DLD1 (cell line): ENCODE results near the gene GJA3.

Source experiments
- in situ Hi-C: cut with HindIII; loops from 2 replicates; pipeline ENCODE4 v1.10.0; 2017; ENCODE audit warnings: low sequenced_read_pairs

Gene GJA3

DNA sequence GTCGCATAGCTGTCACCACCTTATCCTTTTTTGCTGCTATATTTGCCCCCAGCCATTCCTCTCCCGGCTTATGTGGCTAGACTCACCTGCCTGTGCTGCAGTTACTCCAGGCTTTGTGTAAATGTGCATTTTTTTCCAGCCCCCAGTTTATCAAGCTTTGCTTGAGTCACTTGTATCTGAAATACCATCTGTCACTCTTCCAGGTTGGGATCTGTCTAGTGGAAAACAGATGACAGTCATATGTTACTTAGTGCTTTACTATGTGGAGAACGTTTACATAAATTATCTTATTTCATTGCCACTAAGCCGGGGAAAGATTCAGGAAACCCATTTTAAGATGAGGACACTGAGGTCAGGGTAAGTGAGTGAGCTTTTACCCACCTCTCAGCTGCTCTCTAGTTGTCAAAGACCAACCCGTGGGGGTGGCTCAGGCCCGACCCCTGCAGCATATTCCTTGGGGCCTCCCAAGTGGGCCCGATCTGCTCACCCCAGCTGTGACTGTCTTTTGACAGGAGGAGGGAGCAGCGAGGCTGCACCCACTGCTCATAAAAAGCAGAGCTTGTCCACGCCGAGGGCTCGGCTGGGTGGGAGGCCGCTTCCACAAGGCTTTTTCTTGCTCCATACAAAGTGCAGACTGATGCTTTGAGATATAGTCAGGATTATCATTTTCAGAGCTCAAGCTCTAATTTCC is 24.7 kb upstream of the GJA3 start:
- in situ Hi-C loops, result no loop called here

DNA sequence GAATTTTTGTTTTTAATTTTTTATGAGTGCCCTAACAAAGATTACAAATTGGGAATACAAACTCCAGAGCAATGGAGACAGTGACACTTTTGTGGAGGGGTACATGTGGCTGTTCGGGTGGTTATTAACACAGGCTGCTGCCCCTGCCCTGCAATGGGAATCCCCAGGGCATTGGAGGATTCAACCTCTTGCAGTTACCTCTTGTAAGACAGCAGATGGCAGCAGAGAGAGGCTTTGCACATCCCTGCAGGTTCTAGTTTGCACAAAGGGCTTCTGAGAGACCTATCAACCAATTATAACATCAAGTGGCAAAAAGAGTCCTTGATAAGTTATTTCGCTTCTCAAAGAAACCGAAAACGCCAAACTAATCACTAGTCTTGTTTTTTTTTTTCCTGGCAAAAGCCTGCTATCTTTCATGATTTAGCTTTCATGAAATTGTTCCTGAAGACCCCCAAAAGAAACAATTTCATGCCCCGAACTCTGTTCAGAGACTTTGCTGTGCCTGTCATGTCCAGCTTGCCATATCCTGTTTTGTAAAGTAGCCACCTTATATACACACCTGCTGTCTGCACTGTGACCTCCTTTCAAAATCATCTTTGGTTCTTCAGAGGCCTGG is 21.5 kb upstream of the GJA3 start:
- in situ Hi-C loops, result no loop called here

DNA sequence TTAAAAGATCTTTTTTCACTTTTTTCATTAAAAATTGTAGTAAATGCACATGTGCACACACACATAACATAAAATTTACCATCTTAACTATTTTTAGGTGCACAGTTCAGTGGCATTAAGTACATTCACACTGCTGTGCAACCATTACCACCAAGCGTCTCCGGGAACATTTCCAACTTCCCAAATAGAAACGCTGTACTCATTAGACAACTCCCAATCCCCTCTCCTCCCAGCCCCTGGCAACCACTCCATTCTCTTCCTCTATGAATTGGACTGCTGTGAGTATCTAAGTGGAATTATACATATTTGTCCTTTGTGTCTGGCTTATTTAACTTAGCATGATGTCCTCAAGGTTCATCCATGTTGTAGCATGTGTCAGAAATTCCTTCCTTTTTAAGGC is 20.3 kb upstream of the GJA3 start:
- in situ Hi-C loops, result no loop called here

DNA sequence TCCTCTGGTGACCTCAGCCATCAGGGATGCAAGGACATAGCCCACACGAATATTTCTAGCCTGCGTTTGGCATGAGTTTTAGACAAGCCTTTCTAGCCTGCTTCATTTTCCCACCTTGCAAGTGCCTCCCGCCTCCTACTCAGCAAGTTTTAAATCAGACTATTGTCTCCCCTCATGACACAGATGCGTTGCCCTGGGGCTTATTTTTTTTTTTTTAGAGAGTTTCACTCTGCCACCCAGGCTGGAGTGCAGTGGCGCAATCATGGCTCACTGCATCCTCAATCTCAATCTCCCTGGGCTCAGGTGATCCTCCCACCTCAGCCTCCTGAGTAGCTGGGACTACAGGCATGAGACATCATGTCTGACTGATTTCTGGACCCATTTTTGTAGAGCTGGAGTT is 17.3 kb upstream of the GJA3 start:
- in situ Hi-C loops, result no loop called here

DNA sequence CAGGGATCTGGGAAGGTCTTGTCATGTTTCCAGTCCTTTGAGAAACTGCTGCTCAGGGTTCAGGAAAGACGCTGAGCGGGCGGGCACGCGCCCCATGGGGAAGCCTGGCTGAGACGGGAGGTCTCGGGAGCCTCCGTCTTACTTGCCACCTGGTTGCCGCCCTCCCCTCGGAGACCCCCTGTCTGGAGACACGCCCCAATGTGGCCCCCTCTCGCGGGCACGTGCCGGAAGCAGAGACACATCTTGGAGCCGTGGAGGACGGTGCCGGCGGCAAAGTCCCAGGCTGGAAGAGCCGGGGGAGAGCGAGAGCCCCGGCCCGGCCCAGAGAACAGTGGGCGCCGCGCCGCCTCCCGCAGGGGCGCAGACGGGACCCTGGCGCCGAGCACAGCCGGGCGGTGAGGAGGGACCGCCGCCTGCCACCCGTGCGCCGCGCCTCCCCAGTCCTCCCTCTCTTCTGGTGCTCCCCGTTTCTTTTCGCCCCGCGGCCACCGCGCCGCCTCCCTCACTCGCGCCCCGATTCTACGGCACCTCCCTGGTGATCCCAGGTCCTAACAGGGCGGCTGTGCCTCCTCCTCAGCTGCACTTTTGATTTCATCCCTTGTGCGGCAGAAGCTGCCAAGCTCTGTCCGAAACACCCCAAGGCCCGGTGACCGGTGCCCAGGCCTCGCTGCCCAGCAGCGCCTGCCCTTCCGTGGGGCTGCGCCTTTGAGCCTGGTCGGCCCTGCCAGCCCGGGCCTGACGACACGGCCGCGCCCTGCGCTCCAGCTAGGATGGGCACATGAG is 16.4 kb upstream of the GJA3 start:
- in situ Hi-C loops, result no loop called here

DNA sequence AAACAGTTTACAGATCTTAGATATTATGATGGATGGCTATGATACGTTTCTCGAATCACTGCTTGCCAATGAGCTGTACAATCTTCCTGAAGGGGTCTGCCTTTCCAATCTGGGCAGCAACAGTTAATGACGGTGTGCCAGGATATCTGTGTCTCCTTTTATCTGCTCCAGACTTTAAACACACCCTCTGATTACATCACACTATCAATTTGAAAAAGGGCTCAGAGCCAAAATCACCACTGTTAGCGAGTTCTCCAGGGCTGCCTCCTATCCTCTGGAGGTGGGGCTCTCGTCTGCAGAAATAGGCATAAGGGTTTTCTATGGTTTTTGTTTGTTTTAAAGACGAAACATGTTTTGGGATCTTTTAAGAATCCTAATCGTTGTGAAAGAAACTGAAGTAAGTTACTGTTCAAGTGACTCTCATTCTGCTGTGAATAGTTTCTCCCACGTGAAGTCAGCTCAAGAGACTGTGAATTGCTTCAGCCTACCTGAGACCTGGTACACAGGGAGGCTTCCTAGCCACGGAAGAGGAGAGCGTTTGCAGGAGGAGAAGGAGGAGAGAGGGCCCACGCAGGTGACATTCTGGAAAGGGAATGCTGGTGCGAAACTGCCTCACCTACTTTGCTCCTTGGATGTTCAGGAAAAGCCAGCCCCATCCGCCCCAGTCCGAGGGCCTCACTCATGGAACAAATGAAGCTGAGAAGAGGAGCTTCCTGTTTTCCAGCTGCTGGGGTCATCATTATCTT is 15.2 kb upstream of the GJA3 start:
- in situ Hi-C loops, result no loop called here

DNA sequence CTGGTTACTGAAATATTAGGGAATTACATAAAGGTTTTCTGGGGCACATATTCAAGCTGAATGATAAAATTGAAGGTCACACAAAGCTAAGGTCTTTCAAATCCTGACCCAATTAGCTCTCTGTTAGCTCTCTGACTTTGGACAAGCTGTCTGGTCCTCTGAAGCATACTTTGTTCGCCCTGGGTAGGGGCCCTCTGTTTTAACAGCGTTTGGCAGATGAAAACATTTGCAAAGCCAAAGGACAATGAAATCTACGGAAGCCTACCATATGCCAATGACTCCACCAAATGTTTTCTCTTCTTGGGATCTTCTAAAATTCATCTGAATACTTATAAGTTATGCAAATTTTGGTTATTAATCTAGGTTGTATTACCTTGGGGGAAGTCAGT is 14.5 kb upstream of the GJA3 start:
- in situ Hi-C loops, result no loop called here

DNA sequence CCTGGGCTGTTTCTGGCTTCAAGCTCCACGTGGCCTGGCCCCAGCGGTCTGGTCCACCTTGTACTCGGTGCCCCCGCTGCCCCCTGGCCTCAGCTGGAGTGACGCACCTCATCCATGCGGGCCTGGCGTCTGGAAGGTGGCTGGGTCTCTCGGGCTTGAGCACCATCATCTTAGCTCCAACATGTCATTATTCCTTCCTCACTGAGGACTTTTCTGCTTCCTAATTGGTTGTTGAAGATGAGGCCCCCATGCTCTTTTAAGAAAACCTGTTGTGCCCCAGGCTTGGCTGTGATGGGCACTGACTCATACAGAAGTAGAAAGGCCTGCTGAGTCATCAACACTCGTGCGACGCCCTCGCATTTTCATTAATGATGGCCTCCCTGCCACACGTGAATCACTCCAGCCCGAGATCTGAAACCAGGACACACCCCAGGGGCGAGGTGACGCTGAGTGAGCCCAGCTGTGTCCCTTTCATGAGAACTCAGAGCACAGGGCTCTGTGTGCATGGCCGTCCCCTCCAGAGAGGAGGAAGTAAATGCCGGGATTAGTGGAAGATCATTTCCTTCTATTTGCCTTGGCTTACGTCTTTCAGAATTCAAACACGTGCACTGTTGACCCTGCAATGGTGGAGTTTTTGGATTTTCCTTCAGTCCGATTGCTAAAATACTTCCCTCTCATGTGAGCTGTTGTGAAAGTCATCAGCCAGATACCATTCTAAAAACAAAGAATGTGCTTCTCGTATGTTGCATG is 14.0 kb upstream of the GJA3 start:
- in situ Hi-C loops, result no loop called here

DNA sequence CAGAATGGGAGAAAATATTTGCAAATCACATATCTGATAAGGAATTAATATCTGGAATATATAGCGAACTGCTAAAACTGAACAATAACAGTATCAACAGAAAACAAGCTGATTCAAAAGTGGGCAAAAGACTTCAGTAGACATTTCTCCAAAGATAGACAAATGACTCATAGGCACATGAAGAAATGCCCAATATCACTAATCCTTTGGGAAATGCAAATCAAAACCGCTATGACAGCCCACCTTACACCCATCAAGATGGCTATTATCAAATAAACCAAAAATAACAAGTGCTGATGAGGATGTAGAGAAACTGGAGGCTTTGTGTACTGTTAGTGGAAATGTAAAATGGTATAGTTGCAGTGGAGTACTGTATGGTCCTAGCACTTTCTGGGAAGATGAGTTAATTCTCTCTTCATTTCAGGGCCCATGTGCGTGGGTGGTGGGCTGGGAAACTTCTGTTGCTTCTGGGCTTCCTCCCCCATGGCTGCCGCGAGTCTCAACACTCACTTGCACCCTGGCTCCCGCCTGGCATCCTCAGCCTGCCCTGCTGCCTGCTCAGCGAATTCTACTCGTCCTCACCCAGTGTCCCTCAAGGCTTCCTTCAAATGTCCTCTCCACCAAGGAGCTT is 12.4 kb upstream of the GJA3 start:
- in situ Hi-C loops, result no loop called here

DNA sequence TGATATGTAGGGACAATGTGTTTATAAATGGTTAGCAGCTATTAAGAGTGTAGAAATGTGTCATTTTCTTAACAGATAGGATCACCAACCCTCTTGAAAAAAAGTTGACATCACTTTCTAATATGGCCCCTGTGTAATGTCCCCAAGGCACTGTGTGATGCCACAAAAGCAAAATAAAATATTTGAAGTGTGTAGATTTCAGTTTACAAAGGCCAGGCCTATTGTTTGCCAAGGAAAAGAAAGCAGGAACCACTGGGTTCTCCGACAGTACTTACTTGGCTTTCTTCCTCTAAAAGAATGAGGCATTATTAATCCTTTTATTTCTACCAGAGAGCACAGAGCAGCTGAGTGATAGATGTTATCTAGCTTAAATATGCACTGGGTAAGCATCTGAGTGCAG is 10.5 kb upstream of the GJA3 start:
- in situ Hi-C loops, result no loop called here

DNA sequence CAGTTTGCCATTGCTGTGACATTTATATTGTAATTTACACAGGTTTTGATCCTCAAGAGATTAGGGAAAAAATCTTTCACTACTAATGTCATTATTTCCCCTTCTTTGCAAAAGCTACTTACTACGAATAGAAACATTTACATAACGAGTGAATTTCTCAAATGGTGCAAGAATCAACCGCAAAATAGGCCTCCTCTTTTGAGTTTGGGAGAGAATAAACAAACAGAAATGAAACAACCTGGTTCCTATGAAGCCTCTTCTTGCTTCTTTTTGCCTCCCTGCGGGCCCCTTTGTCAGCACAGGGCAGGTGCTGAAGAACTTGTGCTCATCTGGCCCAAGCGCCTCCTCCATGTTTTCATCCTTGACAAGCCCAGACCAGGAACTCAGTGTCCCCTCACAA is 10.1 kb upstream of the GJA3 start:
- in situ Hi-C loops, result no loop called here

DNA sequence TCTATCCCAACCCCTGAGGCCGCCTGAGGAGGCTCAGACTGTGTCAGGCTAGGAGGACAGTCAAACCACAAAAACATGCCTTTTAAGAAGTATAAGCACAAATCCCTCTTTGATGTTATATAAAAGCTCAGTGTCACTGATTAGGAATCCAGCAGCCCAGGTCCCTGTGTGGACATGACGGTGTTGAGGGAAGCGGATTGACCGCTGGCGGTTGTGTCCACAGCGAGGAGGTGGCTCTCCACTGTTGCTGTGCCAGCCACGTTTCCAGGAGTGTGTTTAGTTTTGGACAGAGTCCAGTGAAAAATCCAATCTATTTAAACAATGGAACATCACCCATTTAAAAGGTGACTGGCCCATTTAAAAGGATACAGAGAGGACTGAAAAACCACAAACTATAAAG is 7.5 kb upstream of the GJA3 start:
- in situ Hi-C loops, result no loop called here

DNA sequence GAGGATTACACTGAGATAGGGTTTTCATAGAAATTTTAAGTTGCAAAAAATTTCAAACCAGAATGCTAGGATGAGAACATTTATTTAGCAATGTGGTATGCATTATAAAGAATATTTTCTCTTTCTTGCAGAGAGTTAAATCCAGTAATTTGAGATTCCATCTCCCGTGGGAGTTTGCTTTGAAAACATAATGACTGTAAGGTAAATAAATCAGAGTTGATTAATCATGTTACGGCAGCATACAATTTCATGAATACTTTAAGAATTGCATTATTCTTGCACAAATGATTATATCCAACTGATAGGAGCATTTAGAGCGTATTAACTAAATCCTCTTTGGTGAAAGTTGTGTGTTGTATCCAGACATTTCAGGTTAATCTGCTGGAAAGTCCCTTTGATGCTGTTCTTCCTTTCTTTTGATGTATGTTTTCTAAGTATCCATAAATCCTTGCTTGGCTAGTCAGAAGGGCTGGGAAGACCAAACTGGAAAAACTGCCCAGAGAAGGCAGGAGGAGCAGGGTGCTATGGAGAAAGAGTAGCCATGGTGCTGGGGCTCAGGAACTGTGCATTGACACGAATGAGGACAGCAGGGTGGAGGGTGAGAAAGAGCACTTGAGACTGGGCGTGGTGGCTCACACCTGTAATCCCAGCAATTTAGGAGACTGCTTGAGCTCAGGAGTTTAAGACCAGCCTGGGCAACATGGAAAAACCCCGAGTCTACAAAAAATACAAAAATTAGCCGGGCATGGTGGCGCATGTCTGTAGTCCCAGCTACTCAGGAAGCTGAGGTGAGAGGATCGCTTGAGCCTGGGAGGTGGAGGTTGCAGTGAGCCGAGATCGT is 4.8 kb upstream of the GJA3 start:
- in situ Hi-C loops, result no loop called here

DNA sequence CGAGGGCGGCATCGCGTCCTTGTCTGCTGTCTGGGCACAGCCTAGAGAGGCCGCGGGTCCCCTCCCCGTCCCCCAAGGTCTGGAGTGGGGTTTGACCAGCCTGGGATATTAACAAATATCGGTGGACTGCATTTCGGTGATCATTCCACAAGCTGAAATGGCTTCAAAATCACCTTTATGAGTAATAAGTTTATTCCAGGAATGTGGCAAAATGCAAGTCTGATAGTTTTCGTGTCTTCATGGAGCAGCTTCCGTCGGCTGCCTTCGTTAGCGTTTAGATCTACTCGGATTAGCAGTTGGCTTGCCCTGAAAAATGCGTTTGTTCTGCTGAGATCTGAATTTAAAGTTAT is 1.1 kb upstream of the GJA3 start:
- in situ Hi-C loops, result no loop called here

DNA sequence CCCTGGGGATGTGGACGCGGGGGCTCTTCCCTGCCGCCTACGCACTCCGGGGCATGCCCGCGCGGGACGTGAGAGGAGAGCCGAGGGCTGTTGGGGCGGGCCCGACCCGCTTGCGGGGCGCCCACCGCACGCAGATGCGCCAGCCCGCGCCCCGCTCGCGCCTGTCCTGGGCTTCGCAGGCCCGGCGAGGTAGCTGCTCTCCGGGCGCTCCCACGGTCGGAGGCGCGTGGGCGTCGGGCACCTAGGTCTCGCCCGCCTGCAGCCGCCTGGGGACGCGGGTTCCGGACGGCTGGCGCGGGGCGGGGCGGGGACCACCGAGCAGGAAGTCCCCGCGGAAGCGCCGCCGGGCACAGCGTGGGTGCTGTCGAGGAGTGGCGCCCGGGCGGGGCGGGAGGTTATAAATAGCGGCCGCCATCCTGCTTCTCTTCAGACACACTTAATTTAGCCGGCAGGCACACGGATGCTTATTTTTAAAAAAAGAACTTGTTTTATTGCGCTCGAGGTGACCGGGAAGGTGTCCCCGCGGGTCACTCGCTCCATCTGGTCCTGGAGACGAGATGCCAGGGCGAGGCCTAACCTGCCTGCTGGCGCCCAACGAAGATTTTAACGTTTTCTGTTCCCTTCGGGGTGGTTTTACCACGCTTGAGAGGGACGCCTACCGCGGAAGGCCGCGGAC is 561 bp upstream of the GJA3 start:
- in situ Hi-C loops, result no loop called here

DNA sequence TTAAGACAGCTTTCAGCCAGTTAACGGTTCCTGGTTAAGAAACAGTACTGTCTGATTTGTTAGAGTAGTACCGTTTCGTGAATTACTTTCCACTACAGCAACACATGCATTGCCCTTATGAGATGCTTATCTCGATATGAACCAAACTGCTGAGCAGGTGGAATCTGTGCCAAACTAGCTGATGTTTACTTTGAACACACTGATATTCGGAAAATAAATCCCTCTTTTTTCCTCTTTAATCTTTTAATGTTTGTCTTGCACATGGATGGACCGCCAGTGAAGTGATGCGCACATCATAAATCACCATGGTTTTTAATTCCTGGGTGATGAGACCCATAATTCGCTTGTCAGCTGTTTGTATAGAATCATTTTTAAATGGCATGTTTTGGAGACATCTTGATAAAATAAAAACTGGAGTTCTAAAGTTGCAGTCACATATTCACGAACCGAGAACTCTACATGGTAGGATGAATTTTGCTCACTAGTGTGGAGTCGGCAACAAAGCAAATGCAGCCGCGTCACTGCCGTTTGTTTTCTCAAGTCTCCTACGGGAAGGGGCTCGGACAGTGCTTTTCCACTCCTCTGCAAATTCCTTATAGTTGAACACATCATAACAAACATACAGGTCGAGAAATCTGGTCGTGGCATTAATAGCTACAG is 1.1 kb downstream of the GJA3 start:
- in situ Hi-C loops, result no loop called here

DNA sequence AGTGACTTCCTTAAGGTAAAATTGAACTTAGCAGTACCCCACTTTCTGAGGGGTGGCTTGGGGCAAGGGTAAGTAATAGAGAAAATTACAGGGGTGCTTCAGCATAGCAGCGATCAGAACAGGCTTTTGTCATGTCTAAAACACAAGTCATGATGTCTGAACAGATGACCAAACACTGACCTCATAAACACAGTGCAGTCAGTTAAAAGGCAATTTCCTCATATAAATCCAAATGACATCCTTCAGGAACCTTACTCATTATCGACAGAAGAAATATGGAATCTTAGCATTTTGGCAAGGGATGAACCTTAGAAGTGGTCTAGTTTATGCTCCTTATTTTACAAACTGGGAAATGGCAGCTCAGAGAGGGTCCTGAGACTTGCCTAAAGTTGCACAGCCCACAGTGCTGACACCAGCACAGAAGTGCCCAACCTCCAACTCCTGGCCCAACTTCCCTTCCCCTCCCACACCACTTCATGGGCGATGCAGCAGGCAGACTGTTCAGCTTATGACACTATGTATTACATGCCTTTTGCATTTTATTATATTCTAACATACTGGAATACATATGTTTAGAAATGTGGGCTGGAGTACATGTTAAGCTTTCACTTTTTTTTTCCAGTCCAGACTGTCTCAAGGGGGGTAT is 3.6 kb downstream of the GJA3 start:
- in situ Hi-C loops, result no loop called here

DNA sequence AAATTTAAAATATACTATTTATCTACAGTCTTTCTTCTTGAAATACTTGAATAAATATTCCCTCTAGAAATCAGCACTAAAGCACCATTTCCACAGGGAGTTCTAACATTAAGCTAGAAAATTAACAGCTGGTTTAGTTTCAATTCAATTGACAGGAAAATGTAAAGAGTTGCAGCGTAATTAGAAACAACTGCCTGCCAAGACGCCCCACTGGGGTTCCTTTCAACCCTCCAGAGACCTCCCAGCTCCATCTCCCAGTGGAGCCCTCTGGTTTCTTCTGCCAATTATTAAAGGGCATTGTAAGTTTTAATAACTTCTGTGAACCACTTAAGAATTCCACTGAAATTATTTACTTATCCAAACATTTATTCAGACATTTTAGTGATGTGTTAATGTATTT is 4.2 kb downstream of the GJA3 start:
- in situ Hi-C loops, result no loop called here
